Right lobe of liver (tissue), 6 donors: Measurements from ENCODE around the gene CROCC2. TPM values are rescaled to one million over a fixed set of nuclear protein-coding genes. Genes with fewer than 3 reads are reported as not detected.

Experiments
- ATAC-seq, 4 donors: fragments of 200-7000 bp; cut with Tn5 transposase; one replicate each; pipeline ENCODE4 v1.9.1; 2020; ENCODE audit warnings: mild to moderate bottlenecking in 4 of 4, moderate library complexity in 4 of 4
- DNase-seq, 3 donors: peaks; one replicate each; pipeline ENCODE4 v3.0.0-alpha.2; 2020
- H3K27ac ChIP-seq, 3 donors: fragments of 200-600 bp; one replicate each; pipeline ENCODE4 v1.8.0; 2022
- H3K27me3 ChIP-seq, 2 donors: fragments of 200-600 bp; one replicate each; pipeline ENCODE4 v1.8.0; 2022
- H3K36me3 ChIP-seq, 4 donors: fragments of 200-600 bp; sonication (generic) in 1 of 4; one replicate each; pipeline versions ENCODE4 v1.5.1 to v1.8.0; 2017 to 2022; ENCODE audit warnings: control low read depth in 1 of 4
- H3K4me1 ChIP-seq, 4 donors: fragments of 200-600 bp; sonication (generic) in 1 of 4; one replicate each; pipeline versions ENCODE4 v1.5.1 to v1.8.0; 2017 to 2022; ENCODE audit warnings: control low read depth in 1 of 4
- H3K4me3 ChIP-seq, 3 donors: fragments of 200-600 bp; one replicate each; pipeline ENCODE4 v1.8.0; 2022
- H3K9me3 ChIP-seq, 4 donors: fragments of 200-600 bp; sonication (generic) in 1 of 4; one replicate each; pipeline versions ENCODE4 v1.5.1 to v1.8.0; 2017 to 2022; ENCODE audit warnings: control low read depth in 1 of 4
- POLR2A ChIP-seq: fragments of 450-650 bp; IDR thresholded peaks from one replicate; pipeline ENCODE4 v1.6.1; 2017; ENCODE audit warnings: antibody characterized with exemption, mild to moderate bottlenecking
- WGBS: methylation state at CpG from one replicate; pipeline ENCODE4 v1.1.6; 2018; ENCODE audit warnings: low coverage, low lambda C conversion rate; ENCODE audit not compliant: insufficient coverage; ENCODE audit errors: missing lambda C conversion rate; 5-methylcytosine and 5-hydroxymethylcytosine counted together
- intact Hi-C, 2 donors: fragments of 100-400 bp; cut with DNase I; formaldehyde crosslinking; loops; one replicate each; pipeline versions ENCODE4 v1.11.2 to v1.14.1; 2022
- total RNA-seq, 6 experiments: library from RNA; depleted of rRNA in 2 of 6; stranded (reverse); fragments of >200 nt in 2 of 6; fragmentation: NEBNext Ultra II Directional in 3 of 6; extraction: Animal tissue kit (Norgen Biotek cat#: 25700) in 3 of 6; gene quantifications; one replicate each; pipeline versions ENCODE4 v1.1.0 to v1.2.4, GENCODE V29; 2016 to 2023
- TF ChIP-seq, protein P1 (sequence below), 4 donors: fragments of 200-600 bp in 3 of 4; fragments of 450-650 bp in 1 of 4; IDR thresholded peaks; one replicate each; pipeline versions ENCODE4 v1.5.1 to v1.8.0; 2016 to 2022; ENCODE audit warnings: antibody characterized with exemption in 4 of 4, mild to moderate bottlenecking in 2 of 4
- donor health status: DM: no; HTN: yes; CAD: no.
- donor health status: DM: no; HTN: no; CAD: no.
- donor health status: DM: no; HTN: no; CAD: no.
- donor health status: DM: no; HTN: yes; CAD: no.
- donor health status: DM: no; HTN: yes; CAD: no.

The CROCC2 gene
- total RNA-seq, 6 experiments from 2014 or later = 0.06 to 0.15 (median 0.12) TPM; not detected in 1

DNA sequence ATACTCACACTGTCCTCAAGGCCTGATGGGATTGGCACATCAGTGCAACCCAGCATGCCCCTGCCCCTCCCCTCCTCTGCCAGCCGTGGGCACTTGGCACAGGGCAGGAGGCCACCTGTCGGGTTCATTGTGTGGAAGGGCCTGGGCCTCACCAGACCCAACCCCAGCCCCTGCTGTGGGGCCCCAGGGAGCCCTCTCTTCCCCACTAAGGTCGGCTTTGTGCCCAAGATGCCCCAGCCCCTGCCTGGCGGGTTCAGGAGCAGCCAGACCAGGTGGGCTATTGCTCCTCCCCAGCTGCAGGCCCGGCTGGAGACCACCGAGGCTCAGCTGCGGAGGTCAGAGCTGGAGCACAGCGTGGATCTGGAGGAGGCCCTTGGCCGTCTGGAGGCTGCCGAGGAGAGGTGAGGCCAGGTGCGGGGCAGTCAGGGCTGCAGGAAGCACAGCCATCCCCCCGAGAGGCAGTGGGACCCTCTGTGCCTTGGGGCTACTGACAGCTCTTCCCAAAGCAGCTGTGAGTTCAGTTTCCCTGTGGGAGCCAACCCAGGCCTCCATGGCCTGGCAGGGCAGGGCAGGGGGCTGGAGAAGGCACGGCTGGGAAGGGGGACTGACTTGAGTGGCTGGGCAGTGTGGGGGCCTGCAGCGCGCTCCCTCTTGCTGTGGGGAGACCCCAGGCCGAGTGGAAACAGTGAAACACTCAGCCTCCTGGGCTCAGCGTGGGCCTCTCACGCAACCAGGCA lies 16.3 kb downstream of the CROCC2 start:
- no peak overlapping the region for H3K4me3 ChIP-seq
- no peaks in the 10 kb centered on the region for H3K4me1 ChIP-seq
- TF ChIP-seq POLR2A = no peak
- TF ChIP-seq, protein P1, sequence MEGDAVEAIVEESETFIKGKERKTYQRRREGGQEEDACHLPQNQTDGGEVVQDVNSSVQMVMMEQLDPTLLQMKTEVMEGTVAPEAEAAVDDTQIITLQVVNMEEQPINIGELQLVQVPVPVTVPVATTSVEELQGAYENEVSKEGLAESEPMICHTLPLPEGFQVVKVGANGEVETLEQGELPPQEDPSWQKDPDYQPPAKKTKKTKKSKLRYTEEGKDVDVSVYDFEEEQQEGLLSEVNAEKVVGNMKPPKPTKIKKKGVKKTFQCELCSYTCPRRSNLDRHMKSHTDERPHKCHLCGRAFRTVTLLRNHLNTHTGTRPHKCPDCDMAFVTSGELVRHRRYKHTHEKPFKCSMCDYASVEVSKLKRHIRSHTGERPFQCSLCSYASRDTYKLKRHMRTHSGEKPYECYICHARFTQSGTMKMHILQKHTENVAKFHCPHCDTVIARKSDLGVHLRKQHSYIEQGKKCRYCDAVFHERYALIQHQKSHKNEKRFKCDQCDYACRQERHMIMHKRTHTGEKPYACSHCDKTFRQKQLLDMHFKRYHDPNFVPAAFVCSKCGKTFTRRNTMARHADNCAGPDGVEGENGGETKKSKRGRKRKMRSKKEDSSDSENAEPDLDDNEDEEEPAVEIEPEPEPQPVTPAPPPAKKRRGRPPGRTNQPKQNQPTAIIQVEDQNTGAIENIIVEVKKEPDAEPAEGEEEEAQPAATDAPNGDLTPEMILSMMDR (IDR thresholded peaks at IDR 0.05) = no peak
- H3K36me3 ChIP-seq = no peaks in the 10 kb centered on the region
- ATAC-seq (no peak), DNase-seq (peak; percentile 10 to 40 (median 27))
- no CpG with 5 or more reads among the region's 18 CpGs for WGBS
- intact Hi-C loops = no loop called here
- H3K27ac ChIP-seq = no peak overlapping the region
- H3K9me3 ChIP-seq = no peaks in the 10 kb centered on the region
- no peaks in the 10 kb centered on the region for H3K27me3 ChIP-seq

DNA sequence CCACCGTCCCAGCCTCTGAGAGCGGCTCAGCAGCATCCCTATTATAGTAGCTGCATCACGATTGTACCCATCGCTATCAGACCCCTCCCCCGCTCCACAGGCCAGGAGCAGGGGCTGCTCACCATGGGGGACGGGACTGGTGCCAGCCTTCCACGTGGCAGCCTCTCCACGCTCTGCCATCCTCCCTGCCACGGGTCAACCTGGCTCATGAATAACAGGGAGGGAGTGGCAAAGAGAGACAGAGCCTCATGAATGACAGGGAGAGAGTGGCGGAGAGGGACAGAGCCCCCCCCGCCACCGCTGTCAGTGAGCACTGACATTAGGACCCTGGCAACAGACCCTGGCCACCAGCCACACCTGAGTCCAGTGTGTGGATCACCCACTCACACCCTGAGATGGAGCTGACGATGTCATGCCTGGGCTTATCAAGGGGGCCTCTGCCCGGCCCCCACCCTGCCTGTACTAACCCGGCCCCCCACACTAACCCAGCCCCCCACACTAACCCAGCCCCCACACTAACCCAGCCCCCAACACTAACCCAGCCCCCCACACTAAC lies 16.9 kb downstream of the CROCC2 start:
- intact Hi-C loops = no loop called here
- H3K4me1 ChIP-seq = no peaks in the 10 kb centered on the region
- 17% methylated on average over 1 of the region's 15 CpGs for WGBS
- no peaks in the 10 kb centered on the region for H3K36me3 ChIP-seq
- DNase-seq (peak; percentile 12 to 46 (median 38)), ATAC-seq (no peak)
- H3K27ac ChIP-seq = no peak overlapping the region
- H3K4me3 ChIP-seq = no peak overlapping the region
- no peaks in the 10 kb centered on the region for H3K9me3 ChIP-seq
- no peak for TF ChIP-seq POLR2A
- TF ChIP-seq, protein P1 (IDR thresholded peaks at IDR 0.05) = no peak
- H3K27me3 ChIP-seq = no peaks in the 10 kb centered on the region

DNA sequence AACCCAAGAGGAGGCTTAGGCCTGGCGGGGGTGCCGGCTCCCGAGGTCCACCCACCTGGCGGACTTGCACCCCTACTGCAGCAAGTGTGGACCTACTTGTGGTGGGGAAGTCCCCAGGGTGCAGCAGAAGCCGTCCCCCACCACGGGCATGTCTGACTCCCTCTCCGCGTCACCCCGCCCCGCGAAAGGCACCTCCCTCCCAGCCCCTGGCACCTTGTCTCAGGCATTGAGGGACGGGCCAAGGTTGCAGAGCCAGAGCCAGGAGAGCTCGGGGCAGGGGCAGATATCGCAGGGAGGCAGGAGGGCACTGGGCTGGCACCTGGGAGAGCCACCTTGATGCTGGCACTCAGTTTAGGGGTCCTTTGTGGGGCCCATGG lies 19.0 kb downstream of the CROCC2 start:
- intact Hi-C loops = no loop called here
- Histone ChIP-seq H3K27me3 (no peaks in the 10 kb centered on the region), H3K27ac (no peak overlapping the region), H3K36me3 (no peaks in the 10 kb centered on the region), H3K4me3 (no peak overlapping the region), H3K4me1 (no peaks in the 10 kb centered on the region), H3K9me3 (no peaks in the 10 kb centered on the region)
- ATAC-seq (peak in 1 of 4 donors; percentile 17), DNase-seq (peak in 2 of 3 donors; percentile 7 to 53)
- TF ChIP-seq POLR2A = no peak
- TF ChIP-seq, protein P1 (IDR thresholded peaks at IDR 0.05) = no peak
- WGBS = 60% methylated on average over 1 of the region's 14 CpGs

DNA sequence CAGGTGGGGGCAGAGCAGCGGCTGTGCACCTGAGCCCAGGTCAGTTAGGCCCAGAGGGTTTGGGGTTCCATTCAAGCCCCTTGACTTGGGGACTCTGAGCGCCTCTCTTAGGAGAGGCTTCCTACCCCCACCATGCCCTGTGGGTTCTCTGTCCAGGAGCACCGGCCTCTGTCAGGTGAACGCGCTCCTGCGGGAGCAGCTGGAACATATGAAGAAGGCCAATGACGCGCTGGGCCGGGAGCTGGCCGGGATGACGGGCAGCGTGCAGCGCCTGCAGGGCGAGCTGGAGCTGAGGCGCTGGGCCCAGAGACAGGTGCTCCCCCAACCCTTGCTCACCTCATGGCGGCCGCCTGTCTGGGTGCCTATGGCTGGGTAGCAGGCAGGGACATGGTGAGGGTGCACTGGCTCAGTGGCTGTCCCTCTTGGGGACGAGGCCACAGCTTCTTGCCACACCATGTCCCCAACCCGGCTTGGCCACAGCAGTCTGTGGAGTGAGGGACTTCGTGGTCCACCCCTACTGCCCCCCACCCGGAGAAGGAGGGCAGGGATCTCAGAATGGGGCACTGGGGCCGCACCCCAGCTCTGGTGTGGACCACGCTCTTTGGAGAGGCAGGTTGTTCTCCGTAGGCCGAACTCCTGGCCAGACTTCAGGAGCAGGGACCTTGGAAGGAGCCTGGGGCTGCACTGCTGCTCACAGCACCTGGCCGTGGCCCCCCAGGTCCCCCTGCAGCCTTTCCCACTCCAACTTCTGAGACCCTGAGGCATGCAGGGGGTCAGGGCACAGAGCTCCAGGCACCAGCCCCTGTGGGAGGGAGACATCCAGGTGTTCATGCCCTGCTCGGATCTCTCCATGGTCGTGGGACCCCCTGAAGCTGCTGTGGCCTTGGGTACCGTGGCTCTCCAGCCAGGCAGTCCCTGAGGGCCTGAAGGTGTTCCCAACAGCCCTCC lies 19.7 kb downstream of the CROCC2 start:
- Histone ChIP-seq H3K36me3 (no peaks in the 10 kb centered on the region), H3K9me3 (no peaks in the 10 kb centered on the region), H3K4me1 (no peaks in the 10 kb centered on the region), H3K27ac (no peak overlapping the region), H3K4me3 (no peak overlapping the region), H3K27me3 (no peaks in the 10 kb centered on the region)
- intact Hi-C loops = no loop called here
- ATAC-seq (peak; percentile 17 to 49 (median 28)), DNase-seq (peak; percentile 16 to 52 (median 40))
- TF ChIP-seq, protein P1 (IDR thresholded peaks at IDR 0.05) = no peak
- no peak for TF ChIP-seq POLR2A
- no CpG with 5 or more reads among the region's 29 CpGs for WGBS
